Small intestine (tissue), 7 donors: ENCODE measurements around the gene INAFM1. TPM values are rescaled to one million over a fixed set of nuclear protein-coding genes. Genes with fewer than 3 reads are reported as not detected.
"Not testable (repeated sequence)": the region's sequence is repeated elsewhere in the genome, so short reads cannot be mapped to it uniquely, and the experiment has no call there.

Experiments
- DNase-seq, 2 donors: peaks; one replicate each; pipeline versions ENCODE4 v3.0.0 to v3.0.0-alpha.2; 2013
- FAIRE-seq: peaks from 2 replicates; lab custom pipeline; 2012; peaks lifted over from hg19 to GRCh38; lab: Jason Lieb, UNC
- H3K27ac ChIP-seq, 3 donors: one replicate each; pipeline ENCODE4 v1.5.1; 2013; ENCODE audit warnings: low read length in 2 of 3, mild to moderate bottlenecking in 2 of 3, control low read depth in 1 of 3, inconsistent platforms in 1 of 3, low read depth in 1 of 3, moderate library complexity in 1 of 3
- H3K27me3 ChIP-seq, 3 donors: one replicate each; pipeline ENCODE4 v1.6.1; 2013; ENCODE audit warnings: low read length in 3 of 3, inconsistent platforms in 1 of 3; ENCODE audit not compliant: control insufficient read depth in 3 of 3, insufficient read depth in 3 of 3
- H3K36me3 ChIP-seq, 3 donors: one replicate each; pipeline ENCODE4 v1.6.1; 2013; ENCODE audit warnings: low read length in 3 of 3, inconsistent platforms in 1 of 3, low read depth in 1 of 3, mild to moderate bottlenecking in 1 of 3, moderate library complexity in 1 of 3; ENCODE audit not compliant: control insufficient read depth in 3 of 3, insufficient read depth in 2 of 3
- H3K4me1 ChIP-seq, 3 donors: one replicate each; pipeline ENCODE4 v1.6.1; 2013; ENCODE audit warnings: low read length in 2 of 3, inconsistent platforms in 1 of 3, low read depth in 1 of 3, mild to moderate bottlenecking in 1 of 3, moderate library complexity in 1 of 3; ENCODE audit not compliant: control insufficient read depth in 3 of 3, insufficient read depth in 2 of 3
- H3K4me3 ChIP-seq, 3 donors: one replicate each; pipeline ENCODE4 v1.5.1; 2013; ENCODE audit warnings: low read length in 3 of 3, control low read depth in 1 of 3, inconsistent platforms in 1 of 3, low read depth in 1 of 3, mild to moderate bottlenecking in 1 of 3, moderate library complexity in 1 of 3
- H3K9me3 ChIP-seq, 2 donors: one replicate each; pipeline ENCODE4 v1.6.1; 2013; ENCODE audit warnings: low read depth in 1 of 2, low read length in 1 of 2; ENCODE audit not compliant: control insufficient read depth in 2 of 2, insufficient read depth in 1 of 2
- WGBS, 3 donors: extraction: QIAGEN DNeasy Blood & Tissue Kit; methylation state at CpG; one replicate each; pipeline ENCODE4 v1.1.7; 2013; 5-methylcytosine and 5-hydroxymethylcytosine counted together
- polyA plus RNA-seq, 4 donors: library from polyadenylated mRNA; stranded (reverse) in 3 of 4; unstranded in 1 of 4; fragments of 200-250 nt in 3 of 4; fragments of 120-200 nt in 1 of 4; gene quantifications; one replicate each; pipeline versions ENCODE4 v1.2.1 to v1.2.3, GENCODE V29; 2013
- donor health status: healthy with polysubstance abuse.
- donor health status: control.
- donor health status: control.
- donor health status: Bipolar disorder and iron deficiency.
- donor health status: healthy.

The INAFM1 gene
- polyA plus RNA-seq, 4 donors: 5.8 to 7.3 (median 6.3) TPM

GRCh38 chr19:47258434-47258833, 16.3 kb upstream of the INAFM1 start:
- no peak for FAIRE-seq

GRCh38 chr19:47258895-47259555, 15.7 kb upstream of the INAFM1 start:
- H3K9me3 ChIP-seq: no peaks in the 10 kb centered on the region
- FAIRE-seq: no peak
- no peak for DNase-seq
- peaks cover 2 to 53% (median 12%) of the 10 kb centered on the region in 3 donors for H3K36me3 ChIP-seq
- H3K27me3 ChIP-seq: no peaks in the 10 kb centered on the region
- WGBS, 3 donors: 66 to 85% (median 76%) methylated on average over 6 of the region's 6 CpGs
- peaks cover 4 to 25% (median 7%) of the 10 kb centered on the region in 3 donors for H3K4me1 ChIP-seq
- no peak overlapping the region for H3K27ac ChIP-seq
- H3K4me3 ChIP-seq: no peak overlapping the region

More at GRCh38 chr19:47258434-47258833, 16.3 kb upstream of the INAFM1 start:
- H3K9me3 ChIP-seq: no peaks in the 10 kb centered on the region
- H3K4me1 ChIP-seq: peaks cover 4 to 25% (median 7%) of the 10 kb centered on the region in 3 donors
- no peak for DNase-seq
- no peak overlapping the region for H3K4me3 ChIP-seq
- no peaks in the 10 kb centered on the region for H3K27me3 ChIP-seq
- H3K27ac ChIP-seq: peak overlapping the region in 1 of 3 donors; percentile 90
- 89 to 96% (median 90%) methylated on average over 7 to 9 of the region's 9 CpGs for whole genome bisulfite sequencing, 3 donors
- peaks cover 2 to 49% (median 12%) of the 10 kb centered on the region in 3 donors for H3K36me3 ChIP-seq

- no peak for FAIRE-seq
- Histone ChIP-seq H3K9me3 (no peaks in the 10 kb centered on the region), H3K36me3 (peaks cover 12 to 68% (median 15%) of the 10 kb centered on the region in 3 donors), H3K27me3 (no peaks in the 10 kb centered on the region), H3K4me3 (no peak overlapping the region), H3K4me1 (peaks cover 4 to 25% (median 7%) of the 10 kb centered on the region in 3 donors), H3K27ac (no peak overlapping the region)
- 83 to 96% (median 93%) methylated on average over 14 to 17 of the region's 17 CpGs for WGBS, 3 donors
- no peak for DNase-seq
Observed at GRCh38 chr19:47260476-47260875, 14.2 kb upstream of the INAFM1 start.

GRCh38 chr19:47261946-47262793, 12.5 kb upstream of the INAFM1 start:
- H3K27me3 ChIP-seq, FAIRE-seq, H3K4me3 ChIP-seq, H3K9me3 ChIP-seq, DNase-seq: not testable (repeated sequence)
- peaks cover 14 to 82% (median 21%) of the 10 kb centered on the region in 3 donors for H3K36me3 ChIP-seq
- peak overlapping the region in 1 of 3 donors; percentile 42 for H3K27ac ChIP-seq
- H3K4me1 ChIP-seq: peaks cover 4 to 18% (median 7%) of the 10 kb centered on the region in 3 donors
- WGBS, 3 donors: 70 to 84% (median 83%) methylated on average over 14 of the region's 14 CpGs

- Histone ChIP-seq H3K27me3 (no peaks in the 10 kb centered on the region), H3K9me3 (no peaks in the 10 kb centered on the region), H3K27ac (no peak overlapping the region), H3K4me1 (no peaks in the 10 kb centered on the region), H3K36me3 (peaks cover 14 to 80% (median 24%) of the 10 kb centered on the region in 3 donors), H3K4me3 (no peak overlapping the region)
- no peak for FAIRE-seq
- DNase-seq: no peak
- WGBS, 3 donors: 93 to 96% (median 96%) methylated on average over 25 to 30 of the region's 30 CpGs
Observed at GRCh38 chr19:47264629-47265028, 10.1 kb upstream of the INAFM1 start.

GRCh38 chr19:47266401-47266941, 8.2 kb upstream of the INAFM1 start:
- Histone ChIP-seq H3K4me1 (no peaks in the 10 kb centered on the region), H3K9me3 (no peaks in the 10 kb centered on the region), H3K36me3 (peaks cover 16 to 80% (median 17%) of the 10 kb centered on the region in 3 donors), H3K27me3 (no peaks in the 10 kb centered on the region), H3K4me3 (no peak overlapping the region), H3K27ac (no peak overlapping the region)
- FAIRE-seq (no peak), DNase-seq (no peak)
- WGBS, 3 donors: 92 to 94% (median 92%) methylated on average over 17 to 21 of the region's 21 CpGs

- DNase-seq: no peak
- no peaks in the 10 kb centered on the region for H3K27me3 ChIP-seq
- H3K27ac ChIP-seq: no peak overlapping the region
- H3K36me3 ChIP-seq: peaks cover 17 to 81% (median 17%) of the 10 kb centered on the region in 3 donors
- no peaks in the 10 kb centered on the region for H3K9me3 ChIP-seq
- no peak overlapping the region for H3K4me3 ChIP-seq
- 78 to 88% (median 87%) methylated on average over 14 of the region's 14 CpGs for WGBS, 3 donors
- H3K4me1 ChIP-seq: peaks cover 0 to 1% (median 0%) of the 10 kb centered on the region in 3 donors
- FAIRE-seq: no peak
Observed at GRCh38 chr19:47267350-47267759, 7.3 kb upstream of the INAFM1 start.

- H3K27me3 ChIP-seq: no peaks in the 10 kb centered on the region
- FAIRE-seq (no peak), DNase-seq (no peak)
- no peak overlapping the region for H3K4me3 ChIP-seq
- H3K27ac ChIP-seq: no peak overlapping the region
- H3K36me3 ChIP-seq: peaks cover 17 to 77% (median 17%) of the 10 kb centered on the region in 3 donors
- WGBS, 3 donors: 83 to 85% (median 85%) methylated on average over 6 of the region's 6 CpGs
- H3K9me3 ChIP-seq: no peaks in the 10 kb centered on the region
- H3K4me1 ChIP-seq: peaks cover 0 to 8% (median 2%) of the 10 kb centered on the region in 3 donors
Observed at GRCh38 chr19:47268028-47268427, 6.7 kb upstream of the INAFM1 start.
